Fibroblast of lung (primary cell): ENCODE measurements around the gene PODN.

Experiments
- CTCF ChIP-seq, 2 donors: IDR thresholded peaks in 1 of 2; conservative IDR thresholded peaks in 1 of 2; 1 replicate in 1 of 2; 2 replicates in 1 of 2; pipeline ENCODE4 v1.5.1; 2011 to 2012; ENCODE audit warnings: low read length in 2 of 2, control low read depth in 1 of 2, inconsistent platforms in 1 of 2, low read depth in 1 of 2, mild to moderate bottlenecking in 1 of 2
- EZH2 ChIP-seq: IDR thresholded peaks from 2 replicates; pipeline ENCODE4 v1.5.1; 2012; ENCODE audit warnings: low read length, control low read depth, mild to moderate bottlenecking; ENCODE audit errors: missing control alignments

- TF ChIP-seq EZH2 (no peak), CTCF (conservative IDR thresholded peaks at IDR 0.05 in 1 of 2, IDR thresholded peaks at IDR 0.05 in 1 of 2; ENCODE audit: low read depth in 1 of 2, low read length in 2 of 2) (no peak)
These were observed 66.4 kb downstream of the PODN start for GRCh38 chr1:53128401-53128800.
